Osteoblast (primary cell): ENCODE results near the gene CRHR2. TPM values are rescaled to one million over a fixed set of nuclear protein-coding genes. Genes with fewer than 3 reads are reported as not detected.
"Not testable (repeated sequence)": the region's sequence is repeated elsewhere in the genome, so short reads cannot be mapped to it uniquely, and the experiment has no call there.

Source experiments
- DNase-seq: peaks from one replicate; pipeline ENCODE4 v3.0.0; 2011; ENCODE audit warnings: low spot score, mixed read lengths; ENCODE audit not compliant: insufficient read length; ENCODE audit errors: missing footprints
- H2AFZ ChIP-seq: 2 replicates; pipeline ENCODE4 v1.6.0; 2011; ENCODE audit warnings: mild to moderate bottlenecking, low read length
- H3K27ac ChIP-seq: 2 replicates; pipeline ENCODE4 v1.5.1; 2011; ENCODE audit warnings: mild to moderate bottlenecking, low read depth, low read length, moderate library complexity
- H3K27me3 ChIP-seq: 2 replicates; pipeline ENCODE4 v1.6.0; 2012; ENCODE audit warnings: mild to moderate bottlenecking, control low read depth, inconsistent platforms, low read length, moderate library complexity; ENCODE audit not compliant: insufficient read depth
- H3K36me3 ChIP-seq: 2 replicates; pipeline ENCODE4 v1.5.1; 2011; ENCODE audit warnings: mild to moderate bottlenecking, low read length, control low read depth, moderate library complexity; ENCODE audit not compliant: insufficient read depth
- H3K4me1 ChIP-seq: 2 replicates; pipeline ENCODE4 v1.5.1; 2011; ENCODE audit warnings: mild to moderate bottlenecking, low read length, control low read depth, moderate library complexity; ENCODE audit not compliant: insufficient read depth
- H3K4me2 ChIP-seq: 2 replicates; pipeline ENCODE4 v1.6.0; 2011; ENCODE audit warnings: mild to moderate bottlenecking, low read length; ENCODE audit not compliant: insufficient read depth
- H3K4me3 ChIP-seq: fragments of 200-600 bp; sonication (generic); 3 replicates; pipeline ENCODE4 v1.5.1; 2012; ENCODE audit warnings: mild to moderate bottlenecking, low read length, inconsistent platforms; ENCODE audit not compliant: insufficient read depth
- H3K79me2 ChIP-seq: 2 replicates; pipeline ENCODE4 v1.6.0; 2012; ENCODE audit warnings: mild to moderate bottlenecking, low read length, control low read depth, inconsistent platforms; ENCODE audit not compliant: insufficient read depth
- H3K9me3 ChIP-seq: 2 replicates; pipeline ENCODE4 v1.5.1; 2011; ENCODE audit warnings: low read depth, low read length, control low read depth
- H4K20me1 ChIP-seq: 2 replicates; pipeline ENCODE4 v1.6.0; 2012; ENCODE audit warnings: mild to moderate bottlenecking, low read length, control low read depth; ENCODE audit not compliant: insufficient read depth
- total RNA-seq: library from RNA; depleted of rRNA; stranded (reverse); fragments of >200 nt; gene quantifications from 2 replicates; pipeline ENCODE4 v1.2.3, GENCODE V29; 2012
- TF ChIP-seq, protein P1 (sequence below): IDR thresholded peaks from 2 replicates; pipeline ENCODE4 v1.5.1; 2011; ENCODE audit warnings: mild to moderate bottlenecking, low read depth, low read length, moderate library complexity; ENCODE audit errors: extremely low read depth

The CRHR2 gene
- total RNA-seq, 1 donor: not detected

DNA sequence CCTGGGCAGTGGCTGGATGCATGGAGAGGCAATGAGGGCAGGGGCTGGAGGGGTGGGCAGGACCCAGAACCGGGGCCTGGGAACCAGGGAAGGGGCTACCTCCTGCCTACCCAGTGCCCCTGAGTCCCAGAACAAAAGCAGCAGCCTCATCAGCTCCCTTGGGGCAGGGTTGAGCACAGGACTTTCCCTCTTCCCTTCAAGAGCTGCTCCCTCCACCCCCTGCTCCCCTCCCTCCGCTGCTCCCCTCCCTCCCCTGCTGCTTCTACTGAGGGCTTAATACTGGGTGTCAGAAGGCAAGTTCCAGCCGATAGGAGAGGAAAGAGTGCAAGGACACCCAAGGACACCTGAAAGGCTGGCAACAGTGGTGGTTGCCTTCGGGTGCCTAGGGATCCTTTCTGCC is 41.5 kb upstream of the CRHR2 start:
- Histone ChIP-seq H3K4me2 (no peak overlapping the region), H3K79me2 (no peaks in the 10 kb centered on the region), H3K9me3 (peaks cover 3% of the 10 kb centered on the region), H3K36me3 (no peaks in the 10 kb centered on the region), H3K4me1 (no peaks in the 10 kb centered on the region), H4K20me1 (no peaks in the 10 kb centered on the region), H3K4me3 (no peak overlapping the region), H3K27ac (no peak overlapping the region), H2AFZ (no peak overlapping the region), H3K27me3 (peaks cover 40% of the 10 kb centered on the region)
- TF ChIP-seq, protein P1, sequence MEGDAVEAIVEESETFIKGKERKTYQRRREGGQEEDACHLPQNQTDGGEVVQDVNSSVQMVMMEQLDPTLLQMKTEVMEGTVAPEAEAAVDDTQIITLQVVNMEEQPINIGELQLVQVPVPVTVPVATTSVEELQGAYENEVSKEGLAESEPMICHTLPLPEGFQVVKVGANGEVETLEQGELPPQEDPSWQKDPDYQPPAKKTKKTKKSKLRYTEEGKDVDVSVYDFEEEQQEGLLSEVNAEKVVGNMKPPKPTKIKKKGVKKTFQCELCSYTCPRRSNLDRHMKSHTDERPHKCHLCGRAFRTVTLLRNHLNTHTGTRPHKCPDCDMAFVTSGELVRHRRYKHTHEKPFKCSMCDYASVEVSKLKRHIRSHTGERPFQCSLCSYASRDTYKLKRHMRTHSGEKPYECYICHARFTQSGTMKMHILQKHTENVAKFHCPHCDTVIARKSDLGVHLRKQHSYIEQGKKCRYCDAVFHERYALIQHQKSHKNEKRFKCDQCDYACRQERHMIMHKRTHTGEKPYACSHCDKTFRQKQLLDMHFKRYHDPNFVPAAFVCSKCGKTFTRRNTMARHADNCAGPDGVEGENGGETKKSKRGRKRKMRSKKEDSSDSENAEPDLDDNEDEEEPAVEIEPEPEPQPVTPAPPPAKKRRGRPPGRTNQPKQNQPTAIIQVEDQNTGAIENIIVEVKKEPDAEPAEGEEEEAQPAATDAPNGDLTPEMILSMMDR: no peak
- no peak for DNase-seq

GRCh38 chr7:30722671-30723070 is 40.4 kb upstream of the CRHR2 start:
- Histone ChIP-seq H3K27me3 (peaks cover 36% of the 10 kb centered on the region), H4K20me1 (no peaks in the 10 kb centered on the region), H3K36me3 (no peaks in the 10 kb centered on the region), H3K9me3 (peaks cover 5% of the 10 kb centered on the region), H3K4me1 (no peaks in the 10 kb centered on the region), H3K27ac (no peak overlapping the region), H2AFZ (no peak overlapping the region), H3K4me2 (no peak overlapping the region), H3K79me2 (no peaks in the 10 kb centered on the region), H3K4me3 (no peak overlapping the region)
- DNase-seq: peak; percentile 44
- TF ChIP-seq, protein P1: no peak

DNA sequence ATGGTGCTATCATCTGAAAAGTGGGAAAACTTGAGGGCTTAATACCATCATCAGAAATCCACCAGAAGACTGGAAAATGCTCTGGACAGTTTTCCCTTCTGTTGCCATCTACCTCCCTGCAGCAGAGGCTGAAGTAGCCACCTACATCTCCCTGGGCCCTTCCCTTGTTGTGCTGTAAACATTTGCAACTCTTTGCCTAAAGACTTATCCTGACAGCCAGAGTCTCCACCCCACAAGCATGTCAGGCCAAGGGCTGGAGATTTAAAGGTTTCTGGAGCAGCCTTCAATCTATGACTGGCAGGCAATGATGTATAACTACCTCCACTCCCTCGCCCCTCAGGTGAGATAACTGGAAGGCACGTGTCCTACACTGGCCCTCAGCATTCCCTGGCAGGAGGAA is 39.9 kb upstream of the CRHR2 start:
- no peak for DNase-seq
- peaks cover 33% of the 10 kb centered on the region for H3K27me3 ChIP-seq
- no peaks in the 10 kb centered on the region for H4K20me1 ChIP-seq
- H3K4me3 ChIP-seq: no peak overlapping the region
- H3K79me2 ChIP-seq: no peaks in the 10 kb centered on the region
- H3K27ac ChIP-seq: no peak overlapping the region
- H3K36me3 ChIP-seq: no peaks in the 10 kb centered on the region
- H3K4me2 ChIP-seq: no peak overlapping the region
- H3K9me3 ChIP-seq: peaks cover 5% of the 10 kb centered on the region
- H2AFZ ChIP-seq: no peak overlapping the region
- TF ChIP-seq, protein P1: no peak
- H3K4me1 ChIP-seq: no peaks in the 10 kb centered on the region

- Histone ChIP-seq H3K79me2 (no peaks in the 10 kb centered on the region), H3K4me2 (no peak overlapping the region), H3K36me3 (no peaks in the 10 kb centered on the region), H3K4me1 (no peaks in the 10 kb centered on the region), H3K27me3 (peaks cover 36% of the 10 kb centered on the region), H3K9me3 (peaks cover 5% of the 10 kb centered on the region), H2AFZ (no peak overlapping the region), H3K27ac (no peak overlapping the region), H4K20me1 (no peaks in the 10 kb centered on the region), H3K4me3 (no peak overlapping the region)
- no peak for DNase-seq
- TF ChIP-seq, protein P1: no peak
Observed at GRCh38 chr7:30721211-30721610, 39.0 kb upstream of the CRHR2 start.

DNA sequence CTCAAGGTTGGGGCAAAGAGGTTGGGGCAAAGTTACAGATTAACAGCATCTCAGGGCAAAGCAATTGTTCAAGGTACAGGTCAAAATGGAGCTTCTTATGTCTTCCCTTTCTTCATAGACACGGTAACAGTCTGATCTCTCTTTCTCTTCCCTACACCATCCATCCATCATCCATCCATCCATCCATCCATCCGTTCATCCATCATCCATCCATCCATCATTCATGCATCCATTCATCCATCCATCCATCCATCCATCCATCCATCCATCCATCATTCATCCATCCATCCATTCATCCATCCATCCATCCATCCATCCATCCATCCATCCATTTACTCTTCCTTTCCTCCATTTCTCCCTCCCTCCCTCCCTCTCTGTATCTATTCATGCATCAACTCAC is 37.2 kb upstream of the CRHR2 start:
- peaks cover 25% of the 10 kb centered on the region for H3K27me3 ChIP-seq
- not testable (repeated sequence) for H3K79me2 ChIP-seq, DNase-seq, H3K27ac ChIP-seq, H3K4me1 ChIP-seq, H3K4me2 ChIP-seq, H4K20me1 ChIP-seq, H3K36me3 ChIP-seq, H3K4me3 ChIP-seq, H3K9me3 ChIP-seq, H2AFZ ChIP-seq
